Skeletal muscle satellite cell (primary cell): ENCODE data around the gene HIVEP3. TPM values are rescaled to one million over a fixed set of nuclear protein-coding genes. Genes with fewer than 3 reads are reported as not detected.

Source experiments
- H3K27me3 ChIP-seq: 2 replicates; pipeline ENCODE4 v1.7.0; 2013; ENCODE audit warnings: low read length; ENCODE audit not compliant: control insufficient read depth, insufficient read depth
- H3K36me3 ChIP-seq: 2 replicates; pipeline ENCODE4 v1.7.0; 2013; ENCODE audit warnings: mild to moderate bottlenecking, control low read depth, low read length; ENCODE audit not compliant: insufficient read depth
- H3K4me1 ChIP-seq: 2 replicates; pipeline ENCODE4 v1.7.0; 2013; ENCODE audit warnings: low read length; ENCODE audit not compliant: control insufficient read depth, insufficient read depth
- H3K4me2 ChIP-seq: 2 replicates; pipeline ENCODE4 v1.7.0; 2013; ENCODE audit warnings: mild to moderate bottlenecking, low read length
- H3K4me3 ChIP-seq: 2 replicates; pipeline ENCODE4 v1.7.0; 2013; ENCODE audit warnings: low read length
- H3K9ac ChIP-seq: 2 replicates; pipeline ENCODE4 v1.7.0; 2013; ENCODE audit warnings: mild to moderate bottlenecking, low read depth, low read length, moderate library complexity
- H3K9me3 ChIP-seq: replicated peaks from 2 replicates; pipeline ENCODE4 v1.7.0; 2013; ENCODE audit warnings: mild to moderate bottlenecking, control low read depth, low read length
- small RNA-seq: library from RNA; depleted of rRNA; stranded (forward); fragments of <200 nt; gene quantifications from one replicate; pipeline ENCODE3, GENCODE V24; 2012

HIVEP3 gene

GRCh38 chr1:41456847-41457540 is 461.7 kb downstream of the HIVEP3 start:
- H3K4me3 ChIP-seq: no peak overlapping the region

More at GRCh38 chr1:41456847-41457540, 461.7 kb downstream of the HIVEP3 start:
- Histone ChIP-seq H3K27me3 (no peaks in the 10 kb centered on the region), H3K9me3 (no peaks in the 10 kb centered on the region), H3K36me3 (no peaks in the 10 kb centered on the region), H3K9ac (no peak overlapping the region), H3K4me2 (no peak overlapping the region), H3K4me1 (peaks cover 15% of the 10 kb centered on the region)

Small RNAs within 50 kb of the gene (small RNA-seq; reads per million reads assigned to genes)
- gene RNA5SP45: not detected
